ENCODE data around the gene CHCHD6. TPM values are rescaled to one million over a fixed set of nuclear protein-coding genes. Genes with fewer than 3 reads are reported as not detected.

Gene CHCHD6
- total RNA-seq, 3 donors from 2014 or later (not counting 1 experiment from before 2014, with no cell fraction given): 5.3 to 9.9 (median 8.3) TPM

DNA sequence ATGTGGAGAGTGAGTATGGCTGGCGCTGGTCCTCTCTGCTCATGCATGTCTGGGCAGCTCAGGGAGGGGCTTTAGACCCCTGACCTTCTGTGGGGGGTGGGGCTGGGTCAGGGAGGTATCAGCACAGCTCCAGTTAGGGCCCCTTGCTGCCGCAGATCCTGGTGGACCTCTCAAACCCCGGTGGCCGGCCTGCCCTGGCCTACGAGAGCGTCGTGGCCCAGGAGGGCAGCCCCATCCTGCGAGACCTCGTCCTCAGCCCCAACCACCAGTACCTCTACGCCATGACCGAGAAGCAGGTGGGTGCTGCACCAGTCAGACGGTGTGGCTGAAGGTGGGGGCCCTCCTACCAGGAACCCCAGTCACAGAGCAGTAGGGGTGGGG is 299.1 kb downstream of the CHCHD6 start:
- Mint-ChIP-seq H3K4me1 (no peaks in the 10 kb centered on the region), H3K4me3 (no peak overlapping the region), H3K27me3 (ENCODE audit: low read depth in 2 of 2) (no peaks in the 10 kb centered on the region), H3K9me3 (no peaks in the 10 kb centered on the region), H3K27ac (no peak overlapping the region), H3K36me3 (no peaks in the 10 kb centered on the region)
- TF ChIP-seq CTCF (IDR thresholded peaks at IDR 0.05): no peak
- 89% methylated on average over 12 of the region's 12 CpGs for WGBS (ENCODE audit: insufficient coverage)
- Histone ChIP-seq H3K27me3 (ENCODE audit: control insufficient read depth, insufficient read depth, low read length) (no peaks in the 10 kb centered on the region), H3K27ac (ENCODE audit: low read length) (no peak overlapping the region), H3K36me3 (ENCODE audit: control insufficient read depth, insufficient read depth, low read length) (no peaks in the 10 kb centered on the region), H3K4me1 (ENCODE audit: control insufficient read depth, insufficient read depth, low read length) (no peaks in the 10 kb centered on the region), H3K9me3 (ENCODE audit: control insufficient read depth, insufficient read depth, low read length) (no peaks in the 10 kb centered on the region), H3K4me3 (ENCODE audit: low read length) (no peak overlapping the region)
- no peak for ATAC-seq
- intact Hi-C loops (cut with micrococcal nuclease): no loop called here
- DNase-seq: no peak

GRCh38 chr3:127003601-127004280 is 299.7 kb downstream of the CHCHD6 start:
- no peaks in the 10 kb centered on the region for H3K36me3 ChIP-seq (ENCODE audit: control insufficient read depth, insufficient read depth, low read length)
- no peak for DNase-seq
- no peak overlapping the region for H3K27ac ChIP-seq (ENCODE audit: low read length)
- no peaks in the 10 kb centered on the region for H3K9me3 ChIP-seq (ENCODE audit: control insufficient read depth, insufficient read depth, low read length)
- Mint-ChIP-seq H3K36me3 (no peaks in the 10 kb centered on the region), H3K4me3 (no peak overlapping the region), H3K27ac (no peak overlapping the region), H3K9me3 (no peaks in the 10 kb centered on the region), H3K4me1 (no peaks in the 10 kb centered on the region), H3K27me3 (ENCODE audit: low read depth in 2 of 2) (no peaks in the 10 kb centered on the region)
- no peak for ATAC-seq
- WGBS (ENCODE audit: insufficient coverage): 89% methylated on average over 7 of the region's 7 CpGs
- no peaks in the 10 kb centered on the region for H3K4me1 ChIP-seq (ENCODE audit: control insufficient read depth, insufficient read depth, low read length)
- H3K27me3 ChIP-seq (ENCODE audit: control insufficient read depth, insufficient read depth, low read length): no peaks in the 10 kb centered on the region
- intact Hi-C loops (cut with micrococcal nuclease): no loop called here
- no peak for TF ChIP-seq CTCF (IDR thresholded peaks at IDR 0.05)
- no peak overlapping the region for H3K4me3 ChIP-seq (ENCODE audit: low read length)

DNA sequence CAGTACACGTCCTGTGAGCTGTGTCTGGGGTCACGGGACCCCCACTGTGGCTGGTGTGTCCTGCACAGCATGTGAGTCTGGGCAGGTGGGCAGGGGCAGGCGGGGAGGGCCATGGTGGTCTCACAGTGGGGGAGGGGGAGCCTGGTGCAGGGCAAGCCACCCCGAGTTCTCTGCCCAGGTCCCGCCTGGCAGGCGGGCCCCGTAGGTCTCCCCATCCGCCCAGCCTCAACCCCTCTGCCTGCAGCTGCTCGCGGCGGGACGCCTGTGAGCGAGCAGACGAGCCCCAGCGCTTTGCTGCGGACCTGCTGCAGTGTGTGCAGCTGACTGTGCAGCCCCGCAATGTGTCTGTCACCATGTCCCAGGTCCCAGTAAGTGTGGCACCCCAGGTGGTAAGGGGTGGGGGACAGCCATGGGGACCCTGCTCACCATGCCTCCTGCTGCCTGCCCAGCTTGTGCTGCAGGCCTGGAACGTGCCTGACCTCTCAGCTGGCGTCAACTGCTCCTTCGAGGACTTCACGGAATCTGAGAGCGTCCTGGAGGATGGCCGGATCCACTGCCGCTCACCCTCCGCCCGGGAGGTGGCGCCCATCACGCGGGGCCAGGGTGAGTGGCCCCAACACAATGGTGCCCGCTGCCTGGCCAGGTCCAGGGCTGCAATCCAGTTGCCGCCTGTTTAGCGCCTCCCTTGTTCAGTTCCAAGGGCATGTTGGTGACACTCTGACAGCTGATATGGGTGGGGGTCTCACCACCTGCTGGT is 300.8 kb downstream of the CHCHD6 start:
- no peak for ATAC-seq
- no peak overlapping the region for H3K27ac Mint-ChIP-seq
- no peak for TF ChIP-seq CTCF (IDR thresholded peaks at IDR 0.05)
- no peak overlapping the region for H3K4me3 ChIP-seq (ENCODE audit: low read length)
- H3K9me3 Mint-ChIP-seq: no peaks in the 10 kb centered on the region
- intact Hi-C loops (cut with micrococcal nuclease): no loop called here
- H3K4me1 ChIP-seq (ENCODE audit: control insufficient read depth, insufficient read depth, low read length): no peaks in the 10 kb centered on the region
- no peaks in the 10 kb centered on the region for H3K36me3 Mint-ChIP-seq
- no peak for DNase-seq
- 96% methylated on average over 32 of the region's 32 CpGs for WGBS (ENCODE audit: insufficient coverage)
- no peak overlapping the region for H3K4me3 Mint-ChIP-seq
- no peaks in the 10 kb centered on the region for H3K27me3 ChIP-seq (ENCODE audit: control insufficient read depth, insufficient read depth, low read length)
- H3K9me3 ChIP-seq (ENCODE audit: control insufficient read depth, insufficient read depth, low read length): no peaks in the 10 kb centered on the region
- no peaks in the 10 kb centered on the region for H3K27me3 Mint-ChIP-seq (ENCODE audit: low read depth in 2 of 2)
- H3K27ac ChIP-seq (ENCODE audit: low read length): no peak overlapping the region
- H3K36me3 ChIP-seq (ENCODE audit: control insufficient read depth, insufficient read depth, low read length): no peaks in the 10 kb centered on the region
- no peaks in the 10 kb centered on the region for H3K4me1 Mint-ChIP-seq
